ENCODE measurements around the gene CILP. TPM values are rescaled to one million over a fixed set of nuclear protein-coding genes. Genes with fewer than 3 reads are reported as not detected.

The CILP gene
- polyA plus RNA-seq, 4 donors: 3.2 to 4.4 (median 3.9) TPM

GRCh38 chr15:65163041-65163440 lies 48.2 kb downstream of the CILP start:
- no peak for DNase-seq (ENCODE audit: low read depth in 4 of 4, low spot score in 2 of 4)

- DNase-seq (ENCODE audit: low read depth in 4 of 4, low spot score in 2 of 4): no peak
These were observed 54.6 kb downstream of the CILP start for GRCh38 chr15:65156692-65157091.

- DNase-seq (ENCODE audit: low read depth in 4 of 4, low spot score in 2 of 4): no peak
These were observed 56.6 kb downstream of the CILP start for GRCh38 chr15:65154720-65155119.

- no peak for DNase-seq (ENCODE audit: low read depth in 4 of 4, low spot score in 2 of 4)
These were observed 63.4 kb downstream of the CILP start for GRCh38 chr15:65147902-65148301.

- no peak for DNase-seq (ENCODE audit: low read depth in 4 of 4, low spot score in 2 of 4)
These were observed 64.8 kb downstream of the CILP start for GRCh38 chr15:65146438-65146837.

Other genes with a start within 250 kb of the CILP start
- 100 to 1,000 TPM in 3 of 4 donors, 10 to 100 TPM in 1; 99.1 to 120 (median 112) TPM for gene SPG21, start 221.6 kb downstream of the CILP start, polyA plus RNA-seq (ENCODE audit: insufficient read length in 4 of 4)
- 10 to 100 TPM; 13.4 to 18.6 (median 15.3) TPM for gene MTFMT, start 181.8 kb downstream of the CILP start, polyA plus RNA-seq (ENCODE audit: insufficient read length in 4 of 4)
- 10 to 100 TPM in 2 of 4 donors, 1 to 10 TPM in 2; 8.5 to 11.7 (median 9.9) TPM for gene SLC51B, start 166.1 kb downstream of the CILP start, polyA plus RNA-seq (ENCODE audit: insufficient read length in 4 of 4)
- gene RASL12, start 143.5 kb downstream of the CILP start, polyA plus RNA-seq (ENCODE audit: insufficient read length in 4 of 4): 1 to 10 TPM; 6.1 to 8.1 (median 7.4) TPM
- under 1 TPM in 3 of 4 donors, not detected in 1; 0.04 to 0.05 (median 0.05) TPM for gene KBTBD13, start 134.7 kb downstream of the CILP start, polyA plus RNA-seq (ENCODE audit: insufficient read length in 4 of 4)
- 1 to 10 TPM; 2.0 to 10.0 (median 6.0) TPM for gene UBAP1L, start 96.3 kb downstream of the CILP start, polyA plus RNA-seq (ENCODE audit: insufficient read length in 4 of 4)
- 10 to 100 TPM; 31.1 to 37.7 (median 34.4) TPM for gene PDCD7, start 77.7 kb downstream of the CILP start, polyA plus RNA-seq (ENCODE audit: insufficient read length in 4 of 4)
- gene CLPX, start 26.1 kb downstream of the CILP start, polyA plus RNA-seq (ENCODE audit: insufficient read length in 4 of 4): 10 to 100 TPM; 58.5 to 82.8 (median 76.5) TPM
- gene PARP16, start 75.4 kb upstream of the CILP start, polyA plus RNA-seq (ENCODE audit: insufficient read length in 4 of 4): 10 to 100 TPM; 16.4 to 18.3 (median 17.7) TPM
- gene RNU5A-1, start 84.6 kb upstream of the CILP start, polyA plus RNA-seq (ENCODE audit: insufficient read length in 4 of 4): not detected
- not detected for gene RNU5B-1, start 93.2 kb upstream of the CILP start, polyA plus RNA-seq (ENCODE audit: insufficient read length in 4 of 4)
- gene IGDCC3, start 166.5 kb upstream of the CILP start, polyA plus RNA-seq (ENCODE audit: insufficient read length in 4 of 4): 10 to 100 TPM in 1 of 4 donors, 1 to 10 TPM in 3; 7.9 to 12.8 (median 8.7) TPM
- gene IGDCC4, start 211.5 kb upstream of the CILP start, polyA plus RNA-seq (ENCODE audit: insufficient read length in 4 of 4): 10 to 100 TPM; 11.8 to 14.5 (median 12.8) TPM

Data from left renal cortex interstitium (tissue), 4 donors.